GM06990 (cell line): Measurements from ENCODE around the gene HNRNPH3.

Experiments
- DNase-seq: peaks from one replicate; pipeline ENCODE4 v3.0.0-alpha.2; 2011; ENCODE audit not compliant: insufficient read length; ENCODE audit errors: extremely low read depth
- H3K27me3 ChIP-seq: replicated peaks from 2 replicates; pipeline ENCODE4 v1.6.0; 2011; ENCODE audit warnings: low read length; ENCODE audit not compliant: control insufficient read depth, insufficient read depth
- H3K36me3 ChIP-seq: 2 replicates; pipeline ENCODE4 v1.5.1; 2011; ENCODE audit warnings: low read length; ENCODE audit not compliant: control insufficient read depth, insufficient read depth
- H3K4me3 ChIP-seq: replicated peaks from 2 replicates; pipeline ENCODE4 v1.5.1; 2011; ENCODE audit warnings: low read depth, mild to moderate bottlenecking, control low read depth, low read length
- TF ChIP-seq, protein P1 (sequence below): IDR thresholded peaks from 2 replicates; pipeline ENCODE4 v1.5.1; 2011; ENCODE audit warnings: low read length, control low read depth, mild to moderate bottlenecking, inconsistent platforms; ENCODE audit not compliant: insufficient read depth, poor library complexity, severe bottlenecking

HNRNPH3 gene

DNA sequence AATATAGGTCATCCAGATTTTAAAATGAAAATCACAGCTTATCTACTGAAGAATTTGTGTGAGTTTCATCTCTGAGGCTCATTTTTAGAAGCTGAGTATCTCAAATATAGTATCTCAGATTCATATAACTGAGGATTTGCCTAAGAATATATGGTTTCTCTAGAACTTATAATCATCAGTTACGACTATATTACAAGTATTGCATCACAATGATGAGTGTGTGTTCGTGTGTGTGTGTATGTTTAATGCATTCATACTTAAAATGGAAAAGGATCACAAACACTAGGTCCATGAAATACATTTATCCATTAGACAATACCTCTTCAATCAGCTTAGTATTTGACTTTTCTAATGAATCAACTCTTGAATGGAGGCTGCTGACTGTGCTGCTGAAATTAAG lies 53.9 kb downstream of the HNRNPH3 start:
- TF ChIP-seq, protein P1, sequence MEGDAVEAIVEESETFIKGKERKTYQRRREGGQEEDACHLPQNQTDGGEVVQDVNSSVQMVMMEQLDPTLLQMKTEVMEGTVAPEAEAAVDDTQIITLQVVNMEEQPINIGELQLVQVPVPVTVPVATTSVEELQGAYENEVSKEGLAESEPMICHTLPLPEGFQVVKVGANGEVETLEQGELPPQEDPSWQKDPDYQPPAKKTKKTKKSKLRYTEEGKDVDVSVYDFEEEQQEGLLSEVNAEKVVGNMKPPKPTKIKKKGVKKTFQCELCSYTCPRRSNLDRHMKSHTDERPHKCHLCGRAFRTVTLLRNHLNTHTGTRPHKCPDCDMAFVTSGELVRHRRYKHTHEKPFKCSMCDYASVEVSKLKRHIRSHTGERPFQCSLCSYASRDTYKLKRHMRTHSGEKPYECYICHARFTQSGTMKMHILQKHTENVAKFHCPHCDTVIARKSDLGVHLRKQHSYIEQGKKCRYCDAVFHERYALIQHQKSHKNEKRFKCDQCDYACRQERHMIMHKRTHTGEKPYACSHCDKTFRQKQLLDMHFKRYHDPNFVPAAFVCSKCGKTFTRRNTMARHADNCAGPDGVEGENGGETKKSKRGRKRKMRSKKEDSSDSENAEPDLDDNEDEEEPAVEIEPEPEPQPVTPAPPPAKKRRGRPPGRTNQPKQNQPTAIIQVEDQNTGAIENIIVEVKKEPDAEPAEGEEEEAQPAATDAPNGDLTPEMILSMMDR = no peak
- H3K27me3 ChIP-seq = no peaks in the 10 kb centered on the region
- no peaks in the 10 kb centered on the region; the same call in 1 of the 2 replicates for H3K36me3 ChIP-seq
- DNase-seq = no peak
- H3K4me3 ChIP-seq = no peak overlapping the region
